HG03460 (cell line): ENCODE results near the gene GIMAP6.
"Not testable (repeated sequence)": the region's sequence is repeated elsewhere in the genome, so short reads cannot be mapped to it uniquely, and the experiment has no call there.

Experiments
- ATAC-seq: cut with Tn5 transposase; IDR thresholded peaks from one replicate; pipeline ENCODE4 v1.9.1; 2021; ENCODE audit not compliant: unreplicated experiment

Gene GIMAP6

GRCh38 chr7:150648353-150649079, 16.3 kb upstream of the GIMAP6 start:
- ATAC-seq: no peak

DNA sequence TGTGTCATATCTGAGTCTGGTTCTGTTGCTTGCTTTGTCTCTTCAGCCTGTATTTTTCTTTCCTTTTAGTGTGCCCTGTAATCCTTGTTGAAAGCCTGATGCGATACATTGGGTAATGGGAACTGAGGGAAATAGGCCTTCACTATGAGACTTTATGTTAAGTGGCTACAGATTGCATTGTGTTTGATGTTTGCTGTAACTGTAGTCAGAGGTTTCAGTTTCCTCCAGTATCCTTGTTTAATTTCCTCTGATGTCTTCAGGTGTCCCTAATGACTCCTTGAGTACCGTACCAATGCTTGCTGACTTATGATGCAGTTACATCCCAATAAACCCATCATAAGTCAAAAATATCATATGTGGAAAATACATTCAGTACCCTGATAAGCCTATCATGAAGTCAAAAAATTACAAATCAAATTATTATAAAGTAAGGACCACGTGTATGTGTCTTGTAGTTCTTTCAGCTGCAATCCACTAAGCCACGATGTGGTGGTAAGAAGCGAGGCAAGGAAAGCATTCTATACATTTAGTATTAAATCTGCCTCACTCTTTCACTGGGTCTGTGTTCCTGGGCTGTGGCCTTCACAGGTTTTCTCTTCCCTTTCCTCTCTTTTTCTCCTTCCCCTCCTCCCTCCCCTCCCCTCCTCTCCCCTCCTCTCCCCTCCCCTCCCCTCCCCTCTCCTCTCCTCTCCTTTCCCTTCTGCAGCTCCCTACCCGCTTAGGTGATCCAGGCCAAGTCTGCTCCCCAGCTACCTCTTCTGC, 13.3 kb upstream of the GIMAP6 start:
- ATAC-seq: no peak

GRCh38 chr7:150642926-150643325, 10.7 kb upstream of the GIMAP6 start:
- no peak for ATAC-seq

DNA sequence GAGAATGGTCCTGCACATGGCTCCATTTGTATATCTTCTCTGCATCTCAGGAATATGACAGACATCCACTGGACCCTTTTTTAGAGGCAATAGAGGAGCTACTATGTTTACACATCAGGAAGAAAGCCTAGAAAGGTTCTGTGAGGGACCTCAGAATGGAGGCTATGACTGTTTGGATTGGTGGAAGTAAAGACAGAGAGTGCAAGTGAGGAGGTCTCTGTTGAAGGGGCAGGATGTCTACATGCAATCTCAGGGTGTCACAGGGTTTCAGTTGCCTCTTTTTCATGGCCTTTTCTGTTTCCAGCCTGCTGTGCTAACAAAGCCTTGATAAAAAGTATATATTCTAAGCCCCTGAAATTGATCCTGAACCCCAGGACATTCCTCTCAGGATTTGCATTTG, 9.7 kb upstream of the GIMAP6 start:
- ATAC-seq: no peak

DNA sequence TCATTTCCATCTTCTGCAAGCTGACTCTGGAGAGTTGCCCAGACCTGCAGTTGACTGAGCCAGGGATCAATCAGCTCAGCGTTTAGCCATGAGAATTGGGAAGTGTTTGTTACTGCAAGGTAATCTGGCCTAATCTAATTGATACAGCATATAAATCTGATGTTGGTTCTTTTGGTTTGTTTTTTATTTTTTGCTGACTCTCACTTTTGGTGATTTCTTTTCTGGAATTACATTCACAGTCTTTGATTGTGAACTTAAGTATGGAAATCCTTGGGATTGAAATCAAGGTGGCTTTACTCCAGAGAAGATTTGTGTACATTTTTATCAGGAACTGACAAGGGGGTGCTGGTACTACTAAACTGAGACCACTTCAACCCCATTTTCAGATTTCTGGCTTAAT, 1.7 kb upstream of the GIMAP6 start:
- ATAC-seq: no peak

DNA sequence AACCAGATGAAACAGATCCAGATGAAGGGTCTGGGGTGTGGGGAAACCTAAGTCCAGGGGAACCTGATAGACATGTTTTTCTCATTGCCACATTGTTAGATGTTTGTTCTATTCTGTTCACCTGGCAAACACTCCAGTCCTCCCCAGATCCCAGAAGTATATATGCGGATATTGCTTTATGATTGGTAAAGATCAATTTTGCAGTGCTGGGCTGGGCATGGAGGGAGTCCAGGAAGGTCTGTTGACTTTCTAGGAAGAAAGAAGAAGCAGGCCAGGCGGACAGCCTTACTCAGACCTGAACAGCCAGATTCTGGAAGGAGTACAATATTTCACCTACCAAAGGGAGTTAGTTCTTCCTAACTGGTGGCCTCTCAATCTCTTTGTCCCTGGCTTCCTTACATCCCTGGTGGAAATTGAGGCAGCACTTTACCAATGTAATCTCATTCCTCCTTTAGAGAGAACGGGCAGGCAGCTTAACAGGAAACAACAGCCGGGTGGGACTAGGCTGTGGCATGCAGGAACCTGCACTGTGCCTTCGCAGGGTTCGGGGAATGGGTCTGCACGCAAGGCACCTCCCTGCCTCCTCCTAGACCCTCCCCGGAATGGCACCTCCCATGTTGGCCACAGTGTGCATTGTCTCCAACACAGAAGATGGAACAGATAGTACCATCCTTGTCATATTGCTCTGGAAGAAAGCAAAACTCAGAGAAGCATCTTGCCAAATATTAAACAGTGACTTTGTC, 930 bp downstream of the GIMAP6 start:
- ATAC-seq: no peak

GRCh38 chr7:150629347-150629746, 2.8 kb downstream of the GIMAP6 start:
- ATAC-seq: no peak

DNA sequence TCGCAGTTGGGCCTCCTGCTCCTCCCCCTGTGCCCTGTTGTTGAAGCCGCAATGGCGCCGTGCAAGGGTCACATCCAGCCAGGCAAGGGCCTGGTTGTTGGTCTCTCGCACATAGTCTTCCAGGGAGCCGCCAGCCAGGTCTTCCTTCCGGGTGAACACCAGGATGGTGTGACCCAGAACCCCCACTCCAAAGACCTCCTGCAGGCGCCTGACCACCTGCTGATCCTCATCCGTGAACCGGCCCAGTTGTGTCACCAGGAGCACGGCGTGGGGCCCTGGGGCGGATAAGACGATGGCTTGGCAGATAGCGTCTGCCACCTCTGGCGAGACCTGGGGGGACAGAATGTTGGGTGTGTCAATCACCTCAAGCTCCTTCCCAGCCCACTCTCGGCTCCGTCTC, 4.2 kb downstream of the GIMAP6 start:
- no peak for ATAC-seq

- no peak for ATAC-seq
Observed at GRCh38 chr7:150626696-150627095, 5.5 kb downstream of the GIMAP6 start.

GRCh38 chr7:150621376-150621775, 10.8 kb downstream of the GIMAP6 start:
- ATAC-seq: peak; percentile 62

DNA sequence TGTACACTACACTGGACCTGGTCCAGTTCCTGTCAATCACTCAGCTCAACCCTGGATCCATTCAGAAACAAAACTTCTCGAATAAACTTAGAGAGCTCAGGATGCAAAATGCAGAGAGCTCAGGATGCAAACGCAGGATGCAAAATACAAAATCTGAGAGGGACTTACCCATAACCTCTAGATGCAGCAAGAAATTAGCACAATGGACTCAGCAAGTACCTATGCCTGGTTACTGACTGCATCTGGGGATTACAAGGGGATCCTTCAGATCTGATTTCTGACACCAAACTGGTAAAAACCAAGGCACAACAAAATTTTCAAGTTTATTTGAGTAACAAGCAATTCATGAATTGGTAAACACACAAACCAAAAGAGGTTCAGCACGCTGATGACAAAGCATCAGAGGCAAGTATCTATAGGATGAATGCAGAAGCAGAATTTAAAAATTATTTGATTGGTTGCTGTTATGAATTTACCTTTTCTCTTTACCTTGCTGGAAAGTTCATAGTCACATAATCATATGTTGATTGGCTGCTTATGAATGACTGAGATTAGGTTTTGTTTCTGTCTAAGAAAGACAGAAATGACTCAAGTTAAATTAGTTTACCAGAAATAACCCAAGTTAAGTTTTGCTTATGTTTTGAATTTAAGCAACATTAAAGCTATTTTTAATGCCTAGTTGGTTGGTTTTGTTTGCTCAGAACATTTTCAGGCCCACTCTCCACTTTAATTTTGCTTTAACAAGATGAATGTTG, 11.4 kb downstream of the GIMAP6 start:
- ATAC-seq: peak; percentile 57

GRCh38 chr7:150620061-150620460, 12.1 kb downstream of the GIMAP6 start:
- no peak for ATAC-seq

DNA sequence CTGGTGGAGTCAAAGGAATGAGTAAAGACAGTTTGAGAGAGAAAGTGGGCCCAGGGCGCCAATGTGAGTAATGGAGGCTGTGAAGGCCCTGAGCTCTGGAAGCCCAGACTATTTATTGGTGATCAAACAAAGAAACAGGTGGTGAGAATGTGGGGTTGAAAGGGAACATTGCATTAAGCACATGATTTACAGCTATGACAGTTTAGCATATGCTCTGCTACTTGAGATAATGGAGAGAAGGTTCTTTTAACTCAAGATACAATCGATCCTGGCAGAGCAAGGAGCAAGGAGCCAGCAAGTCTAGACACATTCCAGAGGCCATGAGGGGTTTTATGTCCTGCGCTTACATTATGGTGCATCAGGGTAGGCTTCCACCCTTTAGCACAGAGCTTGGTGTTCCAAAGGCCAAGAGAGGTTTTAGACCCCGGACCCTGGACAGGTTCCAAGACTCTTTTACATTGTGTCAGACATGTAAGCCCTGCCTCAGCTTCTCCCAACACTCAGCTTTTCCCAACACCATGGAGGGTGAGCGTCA, 16.9 kb downstream of the GIMAP6 start:
- ATAC-seq: not testable (repeated sequence)

- ATAC-seq: not testable (repeated sequence)
Observed at GRCh38 chr7:150614426-150614825, 17.8 kb downstream of the GIMAP6 start.

GRCh38 chr7:150613880-150614279, 18.3 kb downstream of the GIMAP6 start:
- ATAC-seq: no peak

GRCh38 chr7:150612925-150613324, 19.3 kb downstream of the GIMAP6 start:
- ATAC-seq: no peak

- no peak for ATAC-seq
Observed at GRCh38 chr7:150610233-150610632, 22.0 kb downstream of the GIMAP6 start.

DNA sequence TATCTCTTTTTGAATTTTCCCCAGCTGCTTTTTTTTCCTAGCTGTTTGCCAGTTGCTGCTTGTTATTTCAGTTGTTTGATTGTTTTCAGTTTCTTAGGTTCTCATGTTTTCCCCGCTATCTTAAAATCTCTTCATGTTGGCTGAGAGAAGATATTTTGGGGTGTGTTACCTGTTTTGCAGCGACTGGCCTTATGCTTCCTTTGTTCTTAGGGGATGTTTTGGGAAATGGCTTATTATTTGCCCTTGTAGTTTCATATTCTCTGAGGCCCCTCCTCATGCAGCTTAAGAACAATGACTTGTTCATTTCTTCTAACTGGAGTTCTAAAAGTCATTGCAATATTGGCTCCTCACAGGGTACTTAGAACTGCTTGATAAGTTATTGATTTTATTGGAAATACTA, 28.6 kb downstream of the GIMAP6 start:
- ATAC-seq: not testable (repeated sequence)

DNA sequence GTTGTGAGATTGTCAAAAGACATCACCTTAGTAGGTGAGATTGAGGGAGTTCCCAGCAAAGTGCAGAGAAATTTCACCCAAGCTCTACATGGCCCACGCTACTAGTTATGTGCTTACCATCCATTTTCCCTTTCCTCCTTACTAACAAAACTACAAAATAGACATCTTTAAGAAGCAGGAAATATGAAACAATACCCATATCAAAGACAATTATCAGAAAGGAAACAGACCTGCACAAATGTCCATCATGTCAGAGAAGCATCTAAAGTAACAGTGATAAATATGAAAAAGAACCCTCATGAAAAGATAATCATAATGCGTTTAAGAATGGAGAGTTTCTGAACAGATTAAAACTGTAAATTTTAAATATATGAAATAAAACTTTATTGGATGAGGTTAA, 36.8 kb downstream of the GIMAP6 start:
- no peak for ATAC-seq

GRCh38 chr7:150594805-150595204, 37.4 kb downstream of the GIMAP6 start:
- no peak for ATAC-seq

DNA sequence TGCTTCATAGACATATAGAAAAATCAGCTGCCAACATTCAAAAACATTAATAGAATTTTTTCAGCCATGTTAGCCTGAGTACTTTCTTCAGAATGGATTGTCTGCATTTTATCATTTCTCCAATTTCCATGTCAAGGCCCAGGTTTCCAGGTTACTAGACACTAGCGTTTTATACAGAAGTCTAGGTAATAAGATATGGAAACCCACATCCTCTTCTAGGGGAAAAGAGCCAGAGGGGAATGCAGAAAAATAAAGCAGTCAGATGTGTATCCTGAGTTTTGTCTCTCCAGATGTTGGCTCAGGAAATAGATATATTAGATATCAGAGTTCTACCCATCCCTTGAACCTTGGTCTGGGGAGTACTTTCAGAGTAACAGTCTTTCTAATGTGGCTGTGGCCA, 44.6 kb downstream of the GIMAP6 start:
- ATAC-seq: no peak
